HepG2 (cell line): ENCODE data around the gene KIFAP3. TPM values are rescaled to one million over a fixed set of nuclear protein-coding genes. Genes with fewer than 3 reads are reported as not detected.

Experiments
- AKAP8 ChIP-seq: sonication (generic); formaldehyde crosslinking; IDR thresholded peaks from 2 replicates; pipeline ENCODE4 v1.5.1; 2020; ENCODE audit warnings: mild to moderate bottlenecking, missing genetic modification reagents
- ATRX ChIP-seq: sonication (generic); formaldehyde crosslinking; IDR thresholded peaks from 2 replicates; pipeline ENCODE4 v1.4.0; 2020; ENCODE audit warnings: missing genetic modification reagents, borderline replicate concordance
- GRHL1 ChIP-seq: sonication (generic); formaldehyde crosslinking; conservative IDR thresholded peaks from 2 replicates; pipeline ENCODE4 v1.8.0; 2022; ENCODE audit warnings: missing genetic modification reagents
- HNRNPH1 ChIP-seq: fragments of 200-400 bp; formaldehyde crosslinking; optimal IDR thresholded peaks from 2 replicates; pipeline ENCODE3; 2017; ENCODE audit warnings: mild to moderate bottlenecking, low read depth, low read length
- KLF6 ChIP-seq: IDR thresholded peaks from 2 replicates; pipeline ENCODE4 v1.8.0; 2016; ENCODE audit warnings: missing biosample characterization, missing genetic modification reagents
- MIER2 ChIP-seq: IDR thresholded peaks from 2 replicates; pipeline ENCODE4 v1.6.1; 2016; ENCODE audit warnings: missing biosample characterization, missing genetic modification reagents
- NPAS2 ChIP-seq: sonication (generic); formaldehyde crosslinking; IDR thresholded peaks from 2 replicates; pipeline ENCODE4 v1.8.0; 2022; ENCODE audit warnings: mild to moderate bottlenecking, missing genetic modification reagents, borderline replicate concordance
- ONECUT2 ChIP-seq: sonication (generic); formaldehyde crosslinking; IDR thresholded peaks from 2 replicates; pipeline ENCODE4 v1.4.0; 2020; ENCODE audit warnings: missing genetic modification reagents
- SP140L ChIP-seq: sonication (generic); formaldehyde crosslinking; IDR thresholded peaks from 2 replicates; pipeline ENCODE4 v1.4.0; 2020; ENCODE audit warnings: missing genetic modification reagents, borderline replicate concordance
- ZBTB42 ChIP-seq: sonication (generic); formaldehyde crosslinking; IDR thresholded peaks from 2 replicates; pipeline ENCODE4 v1.5.0; 2020; ENCODE audit warnings: mild to moderate bottlenecking, missing genetic modification reagents
- ZBTB46 ChIP-seq: sonication (generic); formaldehyde crosslinking; IDR thresholded peaks from 2 replicates; pipeline ENCODE4 v1.4.0; 2020; ENCODE audit warnings: mild to moderate bottlenecking, missing genetic modification reagents, borderline replicate concordance
- ZKSCAN1 ChIP-seq: fragments of 150-350 bp; IDR thresholded peaks from 2 replicates; pipeline ENCODE4 v1.6.1; 2014; ENCODE audit warnings: low read length
- ZNF207 ChIP-seq: fragments of 450-650 bp; IDR thresholded peaks from 2 replicates; pipeline ENCODE4 v1.6.1; 2016; ENCODE audit warnings: antibody characterized with exemption, borderline replicate concordance
- ZNF274 ChIP-seq: sonication (generic); formaldehyde crosslinking; IDR thresholded peaks from 2 replicates; pipeline ENCODE4 v1.5.1; 2020; ENCODE audit warnings: mild to moderate bottlenecking, missing genetic modification reagents
- ZNF317 ChIP-seq: sonication (generic); formaldehyde crosslinking; IDR thresholded peaks from 2 replicates; pipeline ENCODE4 v1.5.0; 2020; ENCODE audit warnings: mild to moderate bottlenecking, missing genetic modification reagents
- ZNF44 ChIP-seq: sonication (generic); formaldehyde crosslinking; IDR thresholded peaks from 2 replicates; pipeline ENCODE4 v1.5.1; 2020; ENCODE audit warnings: mild to moderate bottlenecking, missing genetic modification reagents
- ZNF616 ChIP-seq: sonication (generic); formaldehyde crosslinking; IDR thresholded peaks from 2 replicates; pipeline ENCODE4 v1.5.0; 2020; ENCODE audit warnings: low read depth, mild to moderate bottlenecking, missing genetic modification reagents
- ZNF619 ChIP-seq: sonication (generic); formaldehyde crosslinking; IDR thresholded peaks from 2 replicates; pipeline ENCODE4 v1.4.0; 2020; ENCODE audit warnings: mild to moderate bottlenecking, missing genetic modification reagents
- ZNF841 ChIP-seq: sonication (generic); formaldehyde crosslinking; IDR thresholded peaks from 2 replicates; pipeline ENCODE4 v1.8.1; 2023; ENCODE audit warnings: missing genetic modification reagents, borderline replicate concordance
- polyA plus RNA-seq, 8 experiments: library from polyadenylated mRNA; depleted of rRNA in 3 of 8; stranded (reverse) in 7 of 8; unstranded in 1 of 8; fragments of >200 nt; fragmentation: Illumina TruSeq in 4 of 8; extraction: Trizol in 4 of 8; gene quantifications; 2 replicates each; pipeline versions ENCODE4 v1.2.1 to v1.2.3, GENCODE V29; 2011 to 2016; ENCODE audit warnings: low read depth in 4 of 8, missing spikeins in 1 of 8, mixed read lengths in 1 of 8; ENCODE audit not compliant: insufficient read depth in 1 of 8
- total RNA-seq, 5 experiments: library from RNA; depleted of rRNA; stranded (reverse); fragments of >200 nt; fragmentation: Illumina TruSeq; extraction: Trizol; gene quantifications; 2 replicates each; pipeline ENCODE4 v1.2.3, GENCODE V29; 2016; ENCODE audit warnings: low read depth in 1 of 5
- TF ChIP-seq, protein P1 (sequence below): IDR thresholded peaks from 2 replicates; pipeline ENCODE4 v1.6.1; 2016; ENCODE audit warnings: low read depth, borderline replicate concordance
- TF ChIP-seq, protein P2 (sequence below): sonication (generic); formaldehyde crosslinking; IDR thresholded peaks from 2 replicates; pipeline ENCODE4 v1.8.1; 2023; ENCODE audit warnings: mild to moderate bottlenecking, inconsistent platforms, moderate library complexity, missing genetic modification reagents, borderline replicate concordance

Gene KIFAP3
- total and polyA plus RNA-seq, 2 of the 13 experiments (the other 11 are each of a cell fraction or from before 2014, with no cell fraction given) = 3.4 to 10.0 TPM

DNA sequence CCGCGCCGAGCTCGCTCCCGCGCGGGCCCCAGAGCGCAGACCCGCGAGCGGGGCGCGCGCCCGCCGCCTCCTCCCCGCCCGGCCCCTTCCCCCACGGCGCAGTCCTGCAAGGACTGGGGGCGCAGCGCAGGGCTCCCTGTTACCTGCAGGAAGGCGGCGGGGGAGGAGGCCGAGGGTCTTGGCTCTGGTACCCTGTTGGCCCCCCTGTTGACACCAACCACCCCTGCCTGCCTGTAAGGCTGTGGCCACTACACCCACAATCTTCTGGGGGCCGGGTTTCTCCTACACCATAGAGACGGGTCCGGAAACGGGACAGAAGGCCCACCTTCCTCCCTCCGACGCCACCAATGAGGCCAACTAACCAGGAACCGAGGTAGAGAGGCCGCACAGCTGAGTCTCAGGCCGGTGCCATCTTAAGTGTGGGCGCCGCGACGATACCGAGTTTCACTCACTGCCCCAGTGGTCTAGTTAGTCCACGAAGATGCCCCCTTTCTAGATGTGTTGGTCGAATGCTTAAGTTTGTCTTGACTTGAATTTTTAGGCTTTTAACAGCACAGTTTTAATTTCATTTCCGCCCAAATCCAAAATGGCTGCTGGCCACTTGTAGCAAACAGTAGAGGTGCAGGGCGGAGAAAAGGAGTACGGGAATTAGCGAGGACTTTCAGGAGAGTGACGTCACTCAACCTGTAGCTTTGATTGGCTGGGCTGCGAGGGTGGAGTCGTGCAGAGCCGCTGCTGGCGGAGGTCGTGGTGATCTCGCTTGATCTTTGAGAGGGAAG, 180.7 kb downstream of the KIFAP3 start, which contains the start of gene SCYL3 (continued):
- TF ChIP-seq ZNF616 (CRISPR knock-in tag) = no peak; the same call in 1 of the 2 replicates
- no peak for TF ChIP-seq ZNF841 (CRISPR knock-in tag)
- TF ChIP-seq ZNF207 = no peak
- no peak for TF ChIP-seq AKAP8 (CRISPR knock-in tag)
- TF ChIP-seq ZBTB46 (CRISPR knock-in tag) = no peak
- TF ChIP-seq NPAS2 (CRISPR knock-in tag) = no peak
- TF ChIP-seq GRHL1 = no peak
- no peak for TF ChIP-seq HNRNPH1
- TF ChIP-seq ONECUT2 (CRISPR knock-in tag) = no peak
- 0 out of 2 replicates have a peak, but pooled peaks have one; percentile 26 for TF ChIP-seq ZKSCAN1
- TF ChIP-seq SP140L (CRISPR knock-in tag) = no peak; the same call in 1 of the 2 replicates
- TF ChIP-seq KLF6 (CRISPR knock-in tag) = no peak
- no peak; the same call in 1 of the 2 replicates for TF ChIP-seq ZNF44
- TF ChIP-seq ZNF274 (CRISPR knock-in tag) = no peak
- TF ChIP-seq, protein P1, sequence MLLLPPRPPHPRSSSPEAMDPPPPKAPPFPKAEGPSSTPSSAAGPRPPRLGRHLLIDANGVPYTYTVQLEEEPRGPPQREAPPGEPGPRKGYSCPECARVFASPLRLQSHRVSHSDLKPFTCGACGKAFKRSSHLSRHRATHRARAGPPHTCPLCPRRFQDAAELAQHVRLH (CRISPR knock-in tag) = peak; percentile 20
- TF ChIP-seq ATRX (CRISPR knock-in tag) = no peak
- TF ChIP-seq ZNF619 = no peak
- no peak for TF ChIP-seq MIER2 (CRISPR knock-in tag)
- TF ChIP-seq ZNF317 (CRISPR knock-in tag) = peak; percentile 71
- no peak for TF ChIP-seq ZBTB42 (CRISPR knock-in tag)
- TF ChIP-seq, protein P2, sequence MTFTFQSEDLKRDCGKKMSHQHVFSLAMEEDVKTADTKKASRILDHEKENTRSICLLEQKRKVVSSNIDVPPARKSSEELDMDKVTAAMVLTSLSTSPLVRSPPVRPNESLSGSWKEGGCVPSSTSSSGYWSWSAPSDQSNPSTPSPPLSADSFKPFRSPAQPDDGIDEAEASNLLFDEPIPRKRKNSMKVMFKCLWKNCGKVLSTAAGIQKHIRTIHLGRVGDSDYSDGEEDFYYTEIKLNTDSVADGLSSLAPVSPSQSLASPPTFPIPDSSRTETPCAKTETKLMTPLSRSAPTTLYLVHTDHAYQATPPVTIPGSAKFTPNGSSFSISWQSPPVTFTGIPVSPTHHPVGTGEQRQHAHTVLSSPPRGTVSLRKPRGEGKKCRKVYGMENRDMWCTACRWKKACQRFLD (CRISPR knock-in tag) = no peak
